Naive thymus-derived CD4-positive, alpha-beta T cell (primary cell): ENCODE data around the gene SSNA1. TPM values are rescaled to one million over a fixed set of nuclear protein-coding genes. Genes with fewer than 3 reads are reported as not detected.

ENCODE experiments used
- ATAC-seq: fragments of 150-1000 bp; cut with Tn5 transposase; 2 replicates; pipeline ENCODE4 v1.10.0; 2021; ENCODE audit warnings: mild to moderate bottlenecking, moderate library complexity
- CTCF ChIA-PET: fragments of 350-600 bp; sonication (Branson Sonifier 250); formaldehyde crosslinking; loops from one replicate; lab custom pipeline; 2021; ENCODE audit warnings: antibody characterized with exemption; lab: Charles Lee
- POLR2A ChIA-PET: fragments of 350-600 bp; sonication (Branson Sonifier 250); formaldehyde crosslinking; loops from one replicate; lab custom pipeline; 2021; ENCODE audit warnings: antibody characterized with exemption, inconsistent platforms; lab: Charles Lee
- DNase-seq, 9 donors: peaks; one replicate each; pipeline versions ENCODE4 v3.0.0 to v3.0.0-alpha.2; 2020 to 2022; ENCODE audit warnings: mixed read lengths in 1 of 9
- H3K27ac ChIP-seq: one replicate; pipeline ENCODE4 v1.7.0; 2013; ENCODE audit warnings: mild to moderate bottlenecking, low read depth, low read length, moderate library complexity
- H3K27me3 ChIP-seq, 2 donors: one replicate each; pipeline ENCODE4 v1.7.0; 2013; ENCODE audit warnings: low read length in 2 of 2, mild to moderate bottlenecking in 2 of 2, moderate library complexity in 2 of 2; ENCODE audit not compliant: control insufficient read depth in 2 of 2, insufficient read depth in 2 of 2
- H3K36me3 ChIP-seq, 3 experiments: 1 replicate in 2 of 3; 2 replicates in 1 of 3; pipeline ENCODE4 v1.7.0; 2013; ENCODE audit warnings: low read length in 3 of 3, mild to moderate bottlenecking in 3 of 3, moderate library complexity in 1 of 3; ENCODE audit not compliant: insufficient read depth in 3 of 3, control insufficient read depth in 2 of 3
- H3K4me1 ChIP-seq, 2 donors: one replicate each; pipeline ENCODE4 v1.7.0; 2013; ENCODE audit warnings: low read length in 2 of 2, mild to moderate bottlenecking in 2 of 2, moderate library complexity in 1 of 2; ENCODE audit not compliant: control insufficient read depth in 2 of 2, insufficient read depth in 2 of 2
- H3K4me3 ChIP-seq: 2 replicates; pipeline ENCODE4 v1.7.0; 2013; ENCODE audit warnings: mild to moderate bottlenecking, low read length
- H3K9me3 ChIP-seq, 3 experiments: 1 replicate in 2 of 3; 2 replicates in 1 of 3; pipeline ENCODE4 v1.7.0; 2013; ENCODE audit warnings: low read length in 3 of 3; ENCODE audit not compliant: control insufficient read depth in 2 of 3
- H3K27ac Mint-ChIP-seq, 9 donors: one replicate each; pipeline ENCODE4 v1.8.0; 2020 to 2022; ENCODE audit warnings: mixed read lengths in 9 of 9, mild to moderate bottlenecking in 8 of 9, moderate library complexity in 5 of 9, inconsistent platforms in 2 of 9
- H3K27me3 Mint-ChIP-seq, 5 donors: one replicate each; pipeline ENCODE4 v1.8.0; 2021 to 2022; ENCODE audit warnings: mixed read lengths in 5 of 5, mild to moderate bottlenecking in 1 of 5
- H3K36me3 Mint-ChIP-seq, 5 donors: one replicate each; pipeline ENCODE4 v1.8.0; 2020 to 2022; ENCODE audit warnings: mixed read lengths in 5 of 5, mild to moderate bottlenecking in 3 of 5, inconsistent platforms in 1 of 5
- H3K4me1 Mint-ChIP-seq, 7 donors: one replicate each; pipeline ENCODE4 v1.8.0; 2020 to 2022; ENCODE audit warnings: mixed read lengths in 7 of 7, mild to moderate bottlenecking in 3 of 7, inconsistent platforms in 1 of 7
- H3K4me3 Mint-ChIP-seq, 10 donors: one replicate each; pipeline ENCODE4 v1.8.0; 2020 to 2022; ENCODE audit warnings: mild to moderate bottlenecking in 10 of 10, mixed read lengths in 10 of 10, moderate library complexity in 6 of 10, inconsistent platforms in 2 of 10
- H3K9me3 Mint-ChIP-seq, 11 donors: one replicate each; pipeline ENCODE4 v1.8.0; 2020 to 2022; ENCODE audit warnings: mixed read lengths in 11 of 11, mild to moderate bottlenecking in 4 of 11, inconsistent platforms in 1 of 11, moderate library complexity in 1 of 11
- intact Hi-C, 2 donors: fragments of 100-400 bp; cut with micrococcal nuclease; formaldehyde crosslinking; loops; one replicate each; pipeline ENCODE4 v1.15.1; 2023
- polyA plus RNA-seq, 2 donors: library from polyadenylated mRNA; unstranded; fragments of 300-500 nt; fragmentation: Illumina TruSeq; gene quantifications; one replicate each; pipeline ENCODE4 v1.2.3, GENCODE V29; 2021
- total RNA-seq, 6 experiments: library from RNA in 5 of 6; stranded (reverse) in 5 of 6; gene quantifications; 1 replicate in 5 of 6; 2 replicates in 1 of 6; pipeline ENCODE4 v1.2.3 and lab custom pipeline; 2021 to 2026

SSNA1 gene
- total and polyA plus RNA-seq, 7 experiments from 2014 or later = 37.9 to 133 (median 47.0) TPM

DNA sequence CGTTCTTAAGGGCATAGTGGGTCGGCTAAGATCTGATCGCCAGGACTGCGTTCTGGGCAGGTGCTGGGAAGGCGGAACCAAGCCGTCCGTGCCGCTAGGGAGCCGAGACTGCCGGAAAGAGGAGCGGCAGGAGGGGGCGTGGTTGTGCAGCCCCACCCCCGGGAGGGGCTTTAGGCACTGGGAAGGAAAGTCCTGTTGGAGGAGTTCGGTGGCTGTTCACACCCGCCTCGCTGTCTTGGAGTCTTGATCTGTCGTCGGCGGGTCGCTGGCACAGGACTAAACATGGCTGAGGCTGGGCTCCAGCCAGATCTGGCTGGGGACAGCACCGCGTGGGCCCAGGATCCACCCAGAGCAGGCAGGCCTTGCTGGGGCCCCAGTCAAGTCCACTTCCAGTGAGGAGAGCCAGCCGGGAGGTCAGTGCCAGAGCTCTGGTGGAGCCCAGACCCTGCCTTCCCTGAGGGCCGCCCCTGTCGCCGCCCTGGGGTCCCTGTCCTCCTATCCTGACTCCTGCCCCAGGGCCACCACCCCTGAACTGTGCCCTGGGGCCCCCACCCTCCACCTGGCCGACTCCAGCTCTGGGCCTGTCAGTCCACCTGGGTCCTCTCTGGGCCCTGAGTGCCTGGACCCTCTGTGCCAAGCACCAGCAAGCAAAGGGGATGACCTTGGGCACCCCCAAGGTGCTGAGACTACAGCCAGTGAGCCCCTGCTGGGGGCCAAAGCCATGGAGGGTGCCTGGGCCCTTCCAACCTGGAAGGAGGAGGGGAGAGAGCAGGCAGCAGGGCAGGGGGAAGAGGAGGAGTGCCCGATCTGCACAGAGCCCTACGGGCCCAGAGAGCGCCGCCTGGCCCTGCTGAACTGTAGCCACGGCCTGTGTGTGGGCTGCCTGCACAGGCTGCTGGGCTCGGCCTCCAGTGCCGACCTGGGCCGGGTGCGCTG is 29.1 kb downstream of the SSNA1 start:
- CTCF ChIA-PET = no interaction called here
- no peaks in the 10 kb centered on the region for H3K9me3 Mint-ChIP-seq

DNA sequence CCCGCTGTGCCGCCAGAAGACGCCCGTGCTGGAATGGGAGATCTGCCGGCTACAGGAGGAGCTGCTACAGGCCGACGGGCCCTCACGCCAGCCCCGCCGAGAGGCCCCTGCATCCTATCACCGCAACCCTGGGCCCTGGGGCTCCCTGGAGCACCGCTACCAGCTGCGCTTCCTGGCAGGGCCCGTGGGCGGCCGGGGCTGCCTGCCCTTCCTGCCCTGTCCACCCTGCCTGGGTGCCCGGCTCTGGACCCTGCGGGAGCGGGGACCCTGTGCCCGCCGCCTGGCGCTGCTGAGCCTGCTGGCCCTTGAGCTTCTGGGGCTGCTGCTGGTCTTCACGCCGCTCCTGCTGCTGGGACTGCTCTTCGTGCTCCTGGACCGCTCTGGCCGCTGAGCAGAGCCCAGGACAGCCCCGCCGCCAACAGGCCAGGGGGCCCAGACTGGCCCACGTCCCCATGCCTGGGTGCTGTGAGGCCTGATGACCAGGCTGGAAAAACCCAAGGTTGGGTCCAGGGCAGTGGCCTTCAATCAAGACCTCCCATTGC is 29.8 kb downstream of the SSNA1 start:
- Histone ChIP-seq H3K27ac (no peak overlapping the region), H3K4me3 (no peak overlapping the region), H3K4me1 (peaks cover 0 to 5% of the 10 kb centered on the region in 2 donors), H3K9me3 (no peaks in the 10 kb centered on the region), H3K27me3 (no peaks in the 10 kb centered on the region), H3K36me3 (peaks cover 0 to 28% (median 0%) of the 10 kb centered on the region in 3 experiments)
- DNase-seq (no peak), ATAC-seq (no peak)
- Mint-ChIP-seq H3K9me3 (no peaks in the 10 kb centered on the region), H3K27me3 (no peaks in the 10 kb centered on the region), H3K4me3 (no peak overlapping the region), H3K4me1 (peaks cover 0 to 5% (median 0%) of the 10 kb centered on the region in 7 donors), H3K27ac (no peak overlapping the region), H3K36me3 (no peaks in the 10 kb centered on the region)
- ChIA-PET POLR2A (interaction anchor here (1.3 kb wide), 1 partner anchor 24 kb away, joined by 3 read pairs; no protein-coding TSS in a partner anchor), CTCF (no interaction called here)
- intact Hi-C loops = no loop called here

More for the DNA sequence above, 29.1 kb downstream of the SSNA1 start:
- no peak overlapping the region for H3K27ac ChIP-seq
- no peaks in the 10 kb centered on the region for H3K27me3 Mint-ChIP-seq
- peaks cover 0 to 4% (median 0%) of the 10 kb centered on the region in 7 donors for H3K4me1 Mint-ChIP-seq
- H3K27ac Mint-ChIP-seq = no peak overlapping the region
- H3K9me3 ChIP-seq = no peaks in the 10 kb centered on the region
- H3K36me3 Mint-ChIP-seq = peaks cover 0 to 2% (median 0%) of the 10 kb centered on the region in 5 donors
- intact Hi-C loops = no loop called here
- H3K4me3 ChIP-seq = no peak overlapping the region
- H3K4me1 ChIP-seq = no peaks in the 10 kb centered on the region
- no peak for DNase-seq
- H3K4me3 Mint-ChIP-seq = peak overlapping the region in 3 of 10 donors; percentile 14 to 40 (median 23)
- H3K27me3 ChIP-seq = no peaks in the 10 kb centered on the region
- H3K36me3 ChIP-seq = peaks cover 0 to 28% (median 0%) of the 10 kb centered on the region in 3 experiments
- POLR2A ChIA-PET = interaction anchor here (1.3 kb wide), 1 partner anchor 25 kb away, joined by 3 read pairs; no protein-coding TSS in a partner anchor
- peak; percentile 15 for ATAC-seq

DNA sequence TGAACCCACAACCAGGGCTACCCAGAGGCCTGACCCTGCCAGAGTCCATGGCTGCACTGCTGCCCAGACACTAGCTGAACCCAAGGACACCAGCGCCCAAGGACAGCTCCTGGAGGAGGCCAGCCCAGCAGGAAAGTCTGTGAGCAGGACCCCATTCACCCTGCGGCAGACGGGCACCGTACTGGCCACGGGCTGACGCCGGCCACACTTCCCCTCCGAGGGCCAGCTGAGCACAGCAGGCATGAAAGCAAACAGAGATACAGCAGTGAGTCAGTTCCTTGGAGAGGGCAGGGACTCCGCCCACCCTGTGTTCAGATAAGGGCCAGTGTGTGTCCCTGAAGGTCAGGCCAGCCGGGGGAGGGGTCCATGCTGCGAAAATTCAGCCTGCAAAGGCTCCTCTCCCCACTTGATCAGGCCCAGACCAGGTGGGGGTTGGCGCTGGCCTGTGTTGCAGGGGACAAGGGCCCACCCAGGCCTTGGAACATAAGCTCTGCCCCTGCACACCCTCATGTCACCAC is 30.3 kb downstream of the SSNA1 start:
- intact Hi-C loops = no loop called here
- CTCF ChIA-PET = interaction anchor here (0.9 kb wide), 1 partner anchor 18 kb away, joined by 6 read pairs; no protein-coding TSS in a partner anchor
- POLR2A ChIA-PET = interaction anchor here (1.3 kb wide), 1 partner anchor 24 kb away, joined by 3 read pairs; no protein-coding TSS in a partner anchor
- peaks cover 1 to 5% of the 10 kb centered on the region in 2 donors for H3K4me1 ChIP-seq
- Mint-ChIP-seq H3K9me3 (no peaks in the 10 kb centered on the region), H3K4me1 (peaks cover 0 to 5% (median 0%) of the 10 kb centered on the region in 7 donors), H3K4me3 (no peak overlapping the region), H3K27me3 (no peaks in the 10 kb centered on the region), H3K27ac (no peak overlapping the region), H3K36me3 (no peaks in the 10 kb centered on the region)
- no peak overlapping the region for H3K27ac ChIP-seq
- DNase-seq = no peak
- peaks cover 0 to 28% (median 0%) of the 10 kb centered on the region in 3 experiments for H3K36me3 ChIP-seq
- no peak overlapping the region for H3K4me3 ChIP-seq
- H3K9me3 ChIP-seq = no peaks in the 10 kb centered on the region
- H3K27me3 ChIP-seq = no peaks in the 10 kb centered on the region
- ATAC-seq = no peak

DNA sequence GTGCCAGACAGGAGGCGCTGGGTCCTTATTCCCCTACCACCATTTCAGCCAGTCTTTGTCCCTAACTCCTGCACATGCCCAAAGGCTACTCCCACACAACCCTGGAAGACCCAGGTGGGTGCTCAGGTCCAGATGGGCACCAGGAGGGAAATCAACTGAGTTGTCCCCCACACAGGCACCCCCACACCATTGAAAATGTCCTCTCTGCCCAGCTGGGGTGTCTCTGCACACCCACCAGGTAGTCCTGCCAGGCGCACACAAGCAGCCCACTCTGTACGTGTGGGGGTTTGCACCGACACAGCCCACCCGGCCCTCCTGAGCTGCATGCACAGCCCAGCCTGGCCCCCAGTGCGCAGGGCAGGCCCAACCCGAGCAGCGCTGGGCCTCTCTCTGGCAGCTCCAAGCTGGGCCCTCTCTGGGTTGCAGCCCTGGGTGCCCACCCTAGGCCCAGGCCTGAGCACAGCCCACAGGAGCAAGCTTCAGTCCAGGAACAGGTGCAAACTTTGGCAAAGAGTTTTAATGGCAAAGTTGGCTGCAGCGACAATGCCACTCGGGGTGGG is 31.4 kb downstream of the SSNA1 start:
- no peak for DNase-seq
- H3K9me3 Mint-ChIP-seq = no peaks in the 10 kb centered on the region
- intact Hi-C loops = loop anchor here in 1 of 2 donors (5.0 to 10.0 kb wide), 2 partner anchors 275 to 673 kb away; partner anchors contain the start of genes C8G, FBXW5 and NOTCH1
- Histone ChIP-seq H3K9me3 (no peaks in the 10 kb centered on the region), H3K27ac (no peak overlapping the region), H3K27me3 (no peaks in the 10 kb centered on the region), H3K36me3 (peaks cover 0 to 18% (median 0%) of the 10 kb centered on the region in 3 experiments), H3K4me1 (peaks cover 5% of the 10 kb centered on the region in 2 donors), H3K4me3 (no peak overlapping the region)
- no peaks in the 10 kb centered on the region for H3K36me3 Mint-ChIP-seq
- ChIA-PET POLR2A (interaction anchor here (1.2 to 1.3 kb wide), 2 partner anchors 15 to 31 kb away, joined by 3 to 6 read pairs; partner anchors contain the start of genes NDOR1 and TMEM203), CTCF (no interaction called here)
- H3K27ac Mint-ChIP-seq = peak overlapping the region in 1 of 9 donors; percentile 62
- no peak for ATAC-seq
- H3K27me3 Mint-ChIP-seq = no peaks in the 10 kb centered on the region
- peak overlapping the region in 4 of 10 donors; percentile 18 to 25 (median 20) for H3K4me3 Mint-ChIP-seq
- peaks cover 0 to 8% (median 2%) of the 10 kb centered on the region in 7 donors for H3K4me1 Mint-ChIP-seq

DNA sequence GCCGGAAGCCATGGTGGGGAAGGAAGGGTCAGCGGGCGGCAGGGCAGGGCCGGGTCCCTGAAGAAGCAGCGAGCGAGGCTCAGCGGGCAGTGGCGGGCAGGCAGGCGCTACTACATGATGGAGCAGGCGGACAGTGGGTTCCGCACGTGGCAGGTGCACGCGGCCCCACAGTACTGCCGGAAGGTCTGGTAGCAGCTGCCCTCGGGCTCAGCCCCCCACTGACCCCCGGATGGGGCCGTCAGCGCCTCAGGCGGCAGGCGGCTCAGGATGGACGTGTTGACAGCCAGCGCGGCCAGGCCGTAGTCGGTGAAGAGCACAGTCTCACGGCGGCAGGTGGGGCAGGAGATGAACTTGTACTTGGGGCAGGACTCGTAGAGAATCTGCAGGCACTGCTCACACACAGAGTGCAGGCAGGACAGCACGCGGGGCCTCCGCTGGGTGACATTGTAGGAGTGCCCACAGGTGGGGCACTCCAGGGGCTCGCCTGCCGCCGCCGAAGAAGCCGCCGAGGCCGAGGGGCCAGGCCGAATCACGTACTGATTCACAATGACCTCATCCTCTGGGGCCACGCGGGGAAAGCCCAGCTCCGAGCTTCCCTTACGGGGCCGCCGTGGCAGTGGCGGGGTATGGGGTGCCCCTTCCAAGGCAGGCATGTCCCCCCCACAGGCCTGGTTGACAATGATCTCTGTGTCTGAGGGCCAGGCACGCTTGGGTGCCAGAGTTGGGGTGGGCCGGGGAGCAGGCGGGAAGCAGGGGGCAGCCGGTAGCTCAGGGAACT is 32.0 kb downstream of the SSNA1 start:
- H3K36me3 Mint-ChIP-seq = no peaks in the 10 kb centered on the region

More for the DNA sequence above, 32.0 kb downstream of the SSNA1 start:
- ChIA-PET POLR2A (interaction anchor here (1.2 to 4.9 kb wide), 3 partner anchors 15 to 32 kb away, joined by 3 to 42 read pairs (median 6); partner anchors contain the start of genes NDOR1 and TMEM203), CTCF (interaction anchor here (0.6 kb wide), 1 partner anchor 196 kb away, joined by 3 read pairs; no protein-coding TSS in a partner anchor)
- Histone ChIP-seq H3K4me1 (peaks cover 5% of the 10 kb centered on the region in 2 donors), H3K9me3 (no peaks in the 10 kb centered on the region), H3K27me3 (no peaks in the 10 kb centered on the region), H3K27ac (no peak overlapping the region), H3K4me3 (no peak overlapping the region), H3K36me3 (peaks cover 0 to 12% (median 0%) of the 10 kb centered on the region in 3 experiments)
- no peak for ATAC-seq
- Mint-ChIP-seq H3K9me3 (no peaks in the 10 kb centered on the region), H3K4me3 (peak overlapping the region in 5 of 10 donors; percentile 20 to 66 (median 41)), H3K4me1 (peaks cover 0 to 11% (median 2%) of the 10 kb centered on the region in 7 donors), H3K27me3 (no peaks in the 10 kb centered on the region), H3K27ac (peak overlapping the region in 1 of 9 donors; percentile 62)
- DNase-seq = no peak
- intact Hi-C loops = loop anchor here in 1 of 2 donors (5.0 to 10.0 kb wide), 2 partner anchors 276 to 673 kb away; partner anchors contain the start of genes C8G, FBXW5 and NOTCH1
